Stimulated activated CD8-positive, alpha-beta memory T cell treated with anti-CD3 and anti-CD28 coated beads, Interleukin-2, amount 100 ng/mL, for 48 hours (primary cell): ENCODE data around the gene MACF1.
"Not testable (repeated sequence)": the region's sequence is repeated elsewhere in the genome, so short reads cannot be mapped to it uniquely, and the experiment has no call there.

ENCODE experiments used
- DNase-seq, 2 donors: peaks; one replicate each; pipeline ENCODE4 v3.0.0-alpha.2; 2020; ENCODE audit warnings: low read depth in 2 of 2

MACF1 gene

DNA sequence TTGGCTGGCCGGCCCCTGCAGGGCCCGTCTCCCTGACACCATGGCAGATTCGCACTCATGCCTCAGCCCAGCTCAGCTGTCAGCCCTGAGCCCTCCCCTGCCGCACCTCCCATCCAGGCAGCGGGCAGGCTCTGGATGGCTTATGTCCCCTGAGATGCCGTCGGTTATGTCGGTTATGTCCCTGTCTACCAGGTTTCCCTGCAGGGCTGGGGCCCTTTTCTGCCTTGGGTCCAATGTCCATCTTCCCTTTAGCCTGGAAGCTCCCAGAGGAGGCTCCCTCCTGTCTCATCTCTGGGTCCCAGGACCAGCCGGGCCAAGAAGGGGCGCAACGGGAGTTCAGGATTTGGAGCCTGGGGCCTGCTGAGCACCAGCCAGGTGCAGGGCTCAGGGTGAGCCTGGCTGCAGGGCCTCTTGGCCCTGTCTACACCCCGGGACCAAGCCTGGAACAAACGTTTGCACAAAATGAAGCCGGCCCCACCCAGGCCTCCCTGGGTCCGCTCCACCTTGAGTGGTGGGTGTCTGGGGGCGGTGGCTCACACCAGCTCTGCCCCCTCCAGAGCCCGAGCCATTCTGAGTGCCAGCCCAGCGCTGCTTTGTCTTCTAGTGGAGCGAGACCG, 306.2 kb downstream of the MACF1 start:
- not testable (repeated sequence) for DNase-seq

DNA sequence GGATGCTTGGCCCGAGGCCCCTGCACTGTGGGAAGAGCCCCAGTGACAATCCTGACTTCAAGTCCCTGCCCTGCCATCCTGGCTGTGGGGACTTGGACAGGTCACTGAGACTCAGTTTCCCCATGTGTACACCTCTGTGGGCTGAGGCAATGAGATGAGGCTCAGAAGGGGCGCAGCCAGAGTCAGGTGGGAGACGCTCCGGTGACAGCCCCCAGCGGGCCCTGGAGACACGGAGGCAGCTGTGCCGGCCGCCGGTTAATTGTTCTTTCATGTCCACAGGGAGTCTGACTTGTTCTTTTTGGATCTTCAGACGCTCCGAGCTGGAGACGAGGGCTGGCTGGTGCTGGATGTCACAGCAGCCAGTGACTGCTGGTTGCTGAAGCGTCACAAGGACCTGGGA, 307.0 kb downstream of the MACF1 start:
- DNase-seq, result not testable (repeated sequence)

DNA sequence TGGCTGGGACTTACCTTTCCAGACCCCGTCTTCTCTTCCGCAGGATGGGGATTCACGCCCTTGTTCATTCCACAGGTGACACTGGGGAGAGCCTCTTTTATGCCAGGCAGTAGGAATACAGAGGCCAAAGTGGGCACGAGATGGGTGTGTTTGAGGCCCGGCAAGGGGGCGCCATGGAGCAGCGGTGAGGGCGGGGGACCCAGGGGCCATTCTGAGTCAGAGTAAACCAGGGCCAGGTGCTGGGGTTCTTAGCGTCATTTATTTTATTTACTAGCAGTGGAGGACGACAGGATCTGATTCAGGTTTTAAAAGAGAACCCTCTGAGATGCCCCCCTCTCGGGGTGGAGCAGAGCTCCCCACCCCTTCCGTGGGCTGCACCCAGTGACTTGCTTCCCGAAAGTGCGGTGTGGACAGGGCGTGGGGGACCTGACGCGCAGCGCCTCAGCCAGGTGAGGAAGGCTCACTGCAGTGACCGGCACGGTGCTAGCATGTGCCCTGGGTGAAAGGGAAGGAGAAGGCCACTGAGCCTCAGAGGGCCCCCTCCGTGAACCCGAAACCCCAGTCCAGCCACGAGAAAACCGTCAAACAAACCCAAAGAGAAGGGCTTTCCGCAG, 307.8 kb downstream of the MACF1 start:
- not testable (repeated sequence) for DNase-seq

DNA sequence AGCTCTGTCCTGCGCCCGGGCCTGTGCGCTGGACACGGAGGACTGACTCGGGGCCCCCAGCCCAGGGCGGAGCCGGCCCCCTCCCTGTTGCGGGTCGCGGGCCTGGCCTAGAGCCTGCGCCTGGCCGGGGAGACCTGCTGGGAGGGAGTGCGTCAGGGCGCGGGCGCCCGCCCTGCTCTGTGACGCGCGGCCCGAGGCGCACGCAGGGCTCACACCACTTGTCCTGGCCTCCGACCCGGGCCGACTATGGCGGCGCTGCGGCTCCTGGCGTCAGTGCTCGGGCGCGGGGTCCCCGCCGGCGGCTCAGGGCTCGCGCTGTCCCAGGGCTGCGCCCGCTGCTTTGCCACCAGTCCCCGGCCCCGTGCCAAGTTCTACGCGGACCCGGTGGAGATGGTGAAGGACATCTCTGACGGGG, 310.2 kb downstream of the MACF1 start:
- not testable (repeated sequence) for DNase-seq

DNA sequence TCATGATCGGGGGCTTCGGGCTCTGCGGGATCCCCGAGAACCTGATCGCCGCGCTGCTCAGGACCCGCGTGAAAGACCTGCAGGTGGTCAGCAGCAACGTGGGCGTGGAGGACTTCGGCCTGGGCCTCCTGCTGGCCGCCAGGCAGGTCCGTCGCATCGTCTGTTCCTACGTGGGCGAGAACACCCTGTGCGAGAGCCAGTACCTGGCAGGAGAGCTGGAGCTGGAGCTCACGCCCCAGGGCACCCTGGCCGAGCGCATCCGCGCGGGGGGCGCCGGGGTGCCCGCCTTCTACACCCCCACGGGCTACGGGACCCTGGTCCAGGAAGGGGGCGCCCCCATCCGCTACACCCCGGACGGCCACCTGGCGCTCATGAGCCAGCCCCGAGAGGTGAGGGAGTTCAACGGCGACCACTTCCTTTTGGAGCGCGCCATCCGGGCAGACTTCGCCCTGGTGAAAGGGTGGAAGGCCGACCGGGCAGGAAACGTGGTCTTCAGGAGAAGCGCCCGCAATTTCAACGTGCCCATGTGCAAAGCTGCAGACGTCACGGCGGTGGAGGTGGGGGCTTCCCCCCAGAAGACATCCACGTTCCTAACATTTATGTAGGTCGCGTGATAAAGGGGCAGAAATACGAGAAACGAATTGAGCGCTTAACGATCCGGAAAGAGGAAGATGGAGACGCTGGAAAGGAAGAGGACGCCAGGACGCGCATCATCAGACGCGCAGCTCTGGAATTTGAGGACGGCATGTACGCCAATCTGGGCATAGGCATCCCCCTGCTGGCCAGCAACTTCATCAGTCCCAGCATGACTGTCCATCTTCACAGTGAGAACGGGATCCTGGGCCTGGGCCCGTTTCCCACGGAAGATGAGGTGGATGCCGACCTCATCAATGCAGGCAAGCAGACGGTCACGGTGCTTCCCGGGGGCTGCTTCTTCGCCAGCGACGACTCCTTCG, 310.9 kb downstream of the MACF1 start:
- peak in 1 of 2 donors; percentile 24 for DNase-seq

DNA sequence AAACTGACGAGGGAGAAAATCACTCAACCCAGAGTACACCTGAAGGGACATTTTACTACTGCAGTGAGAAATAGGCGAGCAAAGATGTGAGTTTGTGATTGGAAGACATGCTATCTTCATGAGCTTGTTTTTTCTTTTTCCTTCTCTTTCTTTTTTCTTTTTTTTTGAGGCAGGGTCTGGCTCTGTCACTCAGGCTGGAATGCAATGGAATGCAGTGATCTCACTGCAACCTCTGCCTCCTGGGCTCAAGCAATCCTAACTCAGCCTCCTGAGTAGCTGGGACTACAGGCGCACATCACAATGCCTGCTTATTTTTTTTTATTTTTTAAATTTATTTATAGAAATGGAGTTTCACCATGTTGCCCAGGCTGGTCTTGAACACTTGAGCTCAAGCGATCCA, 312.3 kb downstream of the MACF1 start:
- DNase-seq, result not testable (repeated sequence)

DNA sequence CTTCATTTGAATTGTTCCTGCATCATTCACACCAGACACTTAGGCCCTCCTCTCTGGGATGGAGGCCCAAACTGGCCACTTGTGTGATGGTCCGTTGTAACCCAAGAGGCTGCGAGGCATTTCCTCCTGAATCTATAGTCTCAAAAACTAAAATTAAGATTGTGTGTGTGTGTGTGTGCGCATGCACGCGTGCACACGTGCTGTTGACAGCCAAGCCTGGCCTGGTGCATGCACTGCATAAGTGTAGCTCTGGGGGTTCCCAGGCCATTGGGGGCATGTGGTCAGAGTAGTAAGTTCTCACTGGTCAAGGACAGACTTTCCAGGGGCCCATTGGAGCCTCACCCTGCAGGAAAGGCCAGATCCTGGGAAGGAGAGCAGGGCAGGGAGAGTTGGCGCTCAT, 313.4 kb downstream of the MACF1 start:
- DNase-seq, result not testable (repeated sequence)

DNA sequence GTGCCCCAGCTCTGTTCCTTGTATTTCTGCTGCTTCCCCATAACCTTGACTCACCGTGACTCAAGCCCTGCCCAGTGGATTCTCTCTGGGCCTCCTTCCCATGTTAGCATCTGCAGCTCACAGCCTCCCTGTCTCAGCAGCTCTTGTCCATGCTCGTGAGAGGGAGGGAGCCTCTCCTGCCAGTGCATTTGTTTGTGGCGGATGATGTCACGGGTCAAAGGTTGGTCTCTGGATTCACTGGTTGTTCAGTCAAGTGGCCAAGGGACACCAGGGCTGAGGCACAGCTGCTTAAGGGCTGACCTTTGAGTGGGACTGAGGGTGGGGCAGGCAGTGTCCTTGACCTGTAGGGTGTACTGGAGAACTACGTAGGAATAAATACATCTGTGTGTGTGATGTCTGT, 314.9 kb downstream of the MACF1 start:
- not testable (repeated sequence) for DNase-seq

DNA sequence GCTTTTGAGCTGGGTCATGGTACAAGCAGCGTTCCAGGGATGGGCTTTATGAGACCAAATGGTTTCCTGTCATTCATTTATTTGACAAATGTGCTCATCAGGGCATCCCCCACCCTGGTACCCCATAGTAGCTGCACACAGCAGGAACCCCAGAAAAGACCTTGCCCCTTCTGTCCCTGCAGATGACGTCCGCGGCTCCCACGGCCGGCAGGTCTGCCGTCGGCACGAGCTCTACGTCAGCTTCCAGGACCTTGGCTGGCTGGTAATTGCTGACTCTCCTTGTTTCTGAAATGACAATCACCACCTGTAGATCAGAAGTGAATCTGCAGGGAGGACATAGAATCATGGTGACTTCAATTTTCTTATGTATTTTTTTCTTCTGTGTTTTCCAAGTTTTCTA, 317.7 kb downstream of the MACF1 start:
- DNase-seq, result not testable (repeated sequence)

DNA sequence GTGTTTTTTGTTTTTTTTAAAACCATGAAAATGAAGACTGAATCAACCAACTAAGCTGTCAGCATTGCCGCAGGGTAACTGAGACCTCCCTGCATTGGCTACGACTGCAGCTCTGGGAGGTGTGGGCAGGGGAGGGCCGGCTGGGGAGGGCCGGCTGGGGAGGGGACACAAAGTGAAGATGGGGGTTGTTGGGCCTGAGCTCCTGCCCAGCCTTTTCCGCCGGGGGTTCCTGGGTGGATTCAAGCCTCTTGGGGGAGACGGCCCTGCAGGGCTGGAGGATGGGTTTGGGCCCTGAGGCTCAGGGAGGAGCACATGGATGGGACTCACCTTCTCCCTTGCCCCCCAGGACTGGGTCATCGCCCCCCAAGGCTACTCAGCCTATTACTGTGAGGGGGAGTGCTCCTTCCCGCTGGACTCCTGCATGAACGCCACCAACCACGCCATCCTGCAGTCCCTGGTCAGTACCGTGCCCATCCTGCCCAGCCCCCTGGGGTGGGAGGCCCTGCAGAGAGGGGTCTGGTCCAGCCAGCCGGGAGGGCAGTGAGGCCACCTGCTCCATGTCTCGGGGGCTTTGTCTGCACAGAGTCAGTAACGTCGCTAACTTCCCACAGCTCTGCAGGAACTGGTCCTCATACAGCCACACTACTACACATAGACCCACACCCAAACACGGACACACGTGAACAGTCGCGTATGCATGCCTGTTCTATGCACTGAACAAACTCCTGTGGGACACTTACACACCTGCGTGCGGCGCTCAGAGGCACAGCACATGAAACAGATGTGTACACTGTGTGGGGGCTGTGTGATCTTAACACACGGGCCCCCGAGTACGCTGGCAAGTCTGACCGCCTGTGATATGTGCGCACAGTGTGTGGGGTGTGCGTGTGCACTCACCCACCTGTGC, 318.4 kb downstream of the MACF1 start:
- no peak for DNase-seq

DNA sequence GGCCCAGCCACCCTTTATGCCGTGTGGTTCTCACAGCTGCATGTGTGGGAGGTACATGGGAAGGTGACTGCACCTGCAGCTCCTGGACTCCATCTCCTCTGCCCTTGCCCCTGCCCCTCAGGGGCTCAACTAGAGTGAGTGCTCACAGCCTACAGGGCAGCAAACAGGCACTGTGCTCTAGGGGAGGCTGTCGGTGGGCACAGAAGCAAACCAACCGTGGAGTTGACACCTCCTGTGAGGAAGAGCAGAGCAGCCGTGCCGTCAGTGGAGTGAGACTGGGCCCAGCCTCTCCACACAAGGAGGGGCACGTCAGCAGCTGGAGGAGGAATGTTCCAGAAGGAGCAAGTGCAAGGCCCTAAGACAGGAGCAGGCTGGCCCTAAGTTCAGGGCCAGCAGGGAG, 319.7 kb downstream of the MACF1 start:
- DNase-seq, result no peak

DNA sequence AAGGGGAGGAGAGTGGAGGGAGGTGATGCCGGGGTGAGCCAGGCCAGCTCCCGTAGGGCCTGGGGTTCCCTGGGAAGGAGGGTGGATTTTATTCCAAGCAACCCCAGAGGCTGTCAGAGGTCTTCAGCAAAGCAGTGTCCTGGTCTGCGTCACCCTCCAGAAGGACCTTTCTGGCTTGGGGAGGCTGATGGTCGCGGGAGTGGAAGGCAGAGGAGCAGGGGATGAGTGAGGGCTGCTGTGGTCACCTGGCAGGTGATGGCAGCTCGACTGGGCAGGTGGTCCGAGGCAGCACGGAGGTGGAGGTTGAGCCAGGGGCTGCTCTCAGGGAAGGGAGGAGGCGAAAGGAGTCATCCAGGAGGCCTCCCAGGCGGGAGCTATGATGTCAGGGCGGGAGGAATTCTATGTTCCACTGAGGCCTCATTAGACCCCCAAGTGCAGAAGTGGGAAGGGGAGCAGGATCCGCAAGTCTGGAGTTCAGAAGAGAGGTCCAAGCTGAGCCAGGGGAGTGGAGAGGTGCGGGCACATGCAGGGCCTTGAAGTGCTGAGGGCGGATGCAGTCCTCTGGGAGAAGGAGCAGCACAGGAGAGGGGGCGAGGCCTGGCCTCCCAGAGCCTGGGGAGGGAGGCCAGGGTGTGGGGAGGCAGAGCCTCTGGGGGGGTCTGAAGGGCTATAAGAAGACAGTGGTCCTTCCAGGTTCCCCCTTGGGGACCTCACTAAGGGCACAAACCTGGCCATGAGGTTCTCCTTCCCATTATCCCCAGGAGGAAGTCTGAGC, 320.3 kb downstream of the MACF1 start:
- DNase-seq, result no peak

DNA sequence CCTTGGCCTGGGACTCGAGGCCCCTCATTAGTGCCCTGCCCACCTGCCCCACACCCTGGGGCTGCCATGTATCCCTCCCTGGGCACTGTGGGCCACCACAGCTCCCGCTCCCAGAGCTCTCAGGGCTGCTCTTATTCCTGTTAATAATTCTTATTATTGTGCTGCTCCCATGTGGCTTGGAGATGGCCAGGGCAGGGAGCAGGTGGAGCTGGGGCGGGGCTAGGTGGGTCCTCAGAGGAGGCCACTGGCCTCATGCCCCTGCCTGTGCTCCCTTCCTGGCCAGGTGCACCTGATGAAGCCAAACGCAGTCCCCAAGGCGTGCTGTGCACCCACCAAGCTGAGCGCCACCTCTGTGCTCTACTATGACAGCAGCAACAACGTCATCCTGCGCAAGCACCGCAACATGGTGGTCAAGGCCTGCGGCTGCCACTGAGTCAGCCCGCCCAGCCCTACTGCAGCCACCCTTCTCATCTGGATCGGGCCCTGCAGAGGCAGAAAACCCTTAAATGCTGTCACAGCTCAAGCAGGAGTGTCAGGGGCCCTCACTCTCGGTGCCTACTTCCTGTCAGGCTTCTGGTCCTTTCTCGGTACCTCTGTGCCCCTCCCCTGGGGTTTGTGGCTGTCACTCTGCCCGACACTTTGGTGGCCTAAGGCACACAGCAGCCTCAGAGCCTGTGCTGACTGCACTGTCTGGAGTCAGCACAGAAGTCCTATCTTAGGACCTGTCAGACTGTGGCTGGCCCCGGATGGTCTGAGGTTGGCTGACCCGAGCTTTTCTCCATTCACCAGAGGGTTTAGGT, 321.1 kb downstream of the MACF1 start:
- DNase-seq, result peak in 1 of 2 donors; percentile 33

DNA sequence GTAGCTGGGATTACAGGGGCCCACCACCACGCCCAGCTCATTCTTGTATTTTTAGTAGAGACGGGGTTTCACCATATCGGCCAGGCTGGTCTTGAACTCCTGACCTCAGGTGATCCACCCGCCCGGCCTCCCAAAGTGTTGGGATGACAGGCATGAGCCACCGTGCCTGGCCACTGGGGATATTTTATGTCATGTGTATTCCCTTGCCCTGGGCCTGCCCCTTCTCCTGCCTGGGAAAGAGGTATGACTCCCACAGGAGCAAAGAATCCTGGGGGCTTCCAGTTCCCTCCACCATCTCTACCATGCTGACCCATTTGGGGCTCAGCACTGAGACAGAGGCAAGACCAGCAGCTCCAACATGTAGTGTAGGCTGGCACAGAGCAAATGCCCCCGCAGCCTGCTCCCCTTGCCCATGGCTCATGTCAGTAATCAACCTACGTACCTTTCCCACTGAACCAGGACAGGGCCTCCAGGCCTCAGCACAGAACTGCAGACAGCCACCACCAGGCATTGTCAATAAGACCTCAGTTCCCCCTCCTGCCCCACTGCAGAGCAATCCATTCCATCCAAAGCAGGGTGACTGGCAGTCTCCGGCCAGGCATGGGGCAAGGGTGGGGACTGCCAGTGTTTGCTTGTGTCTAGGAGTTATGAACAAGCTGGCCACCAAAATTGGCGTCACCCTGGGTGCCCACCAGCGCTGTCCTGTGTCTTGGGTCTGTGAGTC, 322.1 kb downstream of the MACF1 start:
- DNase-seq, result no peak

DNA sequence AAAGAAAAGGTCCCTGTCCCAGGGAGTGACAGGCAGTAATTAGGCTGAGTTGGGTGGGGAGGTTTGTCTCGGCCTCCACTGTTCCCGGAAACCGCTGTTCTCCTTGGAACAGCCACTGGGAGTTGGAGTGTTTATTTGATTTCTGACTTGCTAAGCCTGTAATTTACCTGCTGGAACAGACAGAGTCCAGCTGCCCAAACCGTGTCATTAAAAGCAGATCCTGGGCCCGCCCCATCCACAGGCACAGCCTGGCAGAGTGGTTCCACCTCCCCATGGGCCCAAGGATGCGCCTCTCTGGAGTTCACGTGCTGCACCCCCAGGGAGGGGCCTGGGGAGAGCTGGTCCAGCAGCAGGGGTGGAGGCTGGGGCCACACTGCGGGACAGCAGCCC, 322.7 kb downstream of the MACF1 start:
- not testable (repeated sequence) for DNase-seq

DNA sequence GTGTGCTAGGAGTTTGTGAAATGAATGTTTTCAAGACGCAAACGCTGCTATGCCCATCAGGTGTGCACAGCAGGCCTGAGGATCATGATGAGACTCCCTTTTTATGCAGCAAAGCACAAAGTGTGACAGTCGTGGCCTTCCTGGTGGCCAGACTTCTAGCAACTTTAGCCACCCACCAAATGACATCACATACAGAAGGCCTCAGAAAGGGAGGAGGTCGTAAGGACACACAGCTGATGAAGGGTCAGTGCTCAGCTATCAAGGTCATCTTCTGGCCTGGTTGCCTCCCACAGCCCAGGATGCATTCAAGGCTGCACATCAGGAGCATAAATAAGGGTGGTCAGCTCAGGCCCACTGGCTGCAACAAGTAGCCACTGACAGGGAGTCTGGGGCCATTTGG, 323.6 kb downstream of the MACF1 start:
- DNase-seq, result no peak

DNA sequence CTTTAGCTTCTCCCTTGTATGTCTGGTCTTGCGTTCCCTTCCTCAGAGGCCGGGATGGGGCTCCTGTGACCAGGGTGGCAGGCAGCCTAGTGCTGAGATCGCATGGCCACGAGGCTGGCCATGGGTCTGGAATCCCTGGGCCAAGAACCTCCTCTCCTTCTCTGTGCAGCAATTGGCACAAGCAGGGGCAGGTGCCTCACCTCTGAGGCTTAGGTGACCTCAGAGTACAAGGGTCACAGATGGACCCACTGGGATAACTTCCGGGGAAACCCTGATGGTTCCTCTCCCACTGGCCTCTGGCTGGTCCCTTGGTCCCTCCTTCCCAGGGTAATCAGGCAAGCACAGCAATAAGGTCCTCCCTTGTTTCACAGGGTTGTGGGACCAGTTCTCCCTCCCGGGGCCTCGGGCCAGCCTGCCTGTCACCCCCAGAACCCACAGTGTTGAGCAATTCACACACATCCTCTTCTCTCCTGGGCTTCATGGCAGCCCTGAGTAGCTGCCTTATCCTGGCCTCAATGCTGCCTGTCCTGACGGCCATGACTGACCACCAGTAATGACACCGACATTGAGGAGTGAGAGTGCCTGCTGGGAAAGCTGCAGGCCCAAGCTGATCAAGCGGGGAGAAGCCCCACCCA, 325.5 kb downstream of the MACF1 start:
- no peak for DNase-seq

DNA sequence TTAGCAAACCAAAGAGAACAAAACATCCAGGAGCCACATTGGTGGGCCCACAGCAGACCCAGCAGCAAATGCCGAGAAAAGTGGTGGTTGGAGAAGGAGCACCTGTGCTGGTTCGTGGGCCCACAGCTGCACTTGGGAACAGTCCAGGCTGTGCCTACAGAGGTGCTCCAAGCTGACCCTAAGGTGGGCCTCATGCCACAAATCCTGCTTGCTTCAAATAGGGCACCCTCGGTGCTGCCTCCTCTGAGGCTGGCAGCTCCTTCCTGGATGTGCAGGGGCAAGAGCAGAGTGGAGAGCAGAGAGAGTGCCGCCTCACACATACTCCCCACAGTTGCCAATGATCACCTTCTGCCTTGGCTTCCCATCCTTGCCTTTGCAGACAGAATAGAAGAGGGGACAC, 327.0 kb downstream of the MACF1 start:
- DNase-seq, result no peak

DNA sequence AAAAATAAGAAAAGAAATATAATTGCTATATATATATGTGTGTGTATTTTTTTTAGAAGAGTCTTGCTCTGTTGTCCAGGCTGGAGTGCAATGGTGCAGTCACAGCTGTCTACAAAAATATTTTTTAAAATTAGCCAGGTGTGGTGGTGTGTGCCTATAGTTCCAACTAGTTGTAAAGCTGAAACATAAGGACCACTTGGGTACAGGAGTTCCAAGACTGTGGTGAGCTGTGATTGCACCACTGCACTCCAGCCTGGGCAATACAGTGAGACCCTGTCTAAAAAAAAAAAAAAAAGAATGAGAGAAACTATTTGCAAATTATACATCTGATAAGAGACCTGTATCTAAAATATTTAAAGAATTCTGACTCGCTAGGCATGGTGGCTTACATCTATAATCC, 328.9 kb downstream of the MACF1 start:
- no peak for DNase-seq
